Vagina (tissue), 2 donors: ENCODE measurements around the gene MICALL1.

ENCODE experiments used
- POLR2A ChIP-seq, 2 donors: fragments of 450-650 bp; IDR thresholded peaks; one replicate each; pipeline ENCODE4 v1.6.1; 2017; ENCODE audit warnings: antibody characterized with exemption in 2 of 2, mild to moderate bottlenecking in 2 of 2, moderate library complexity in 2 of 2
- TF ChIP-seq, protein P1 (sequence below), 3 experiments: fragments of 450-650 bp in 2 of 3; fragments of 200-600 bp in 1 of 3; sonication (generic) in 1 of 3; IDR thresholded peaks; one replicate each; pipeline ENCODE4 v1.5.1; 2017 to 2019; ENCODE audit warnings: antibody characterized with exemption in 3 of 3, mild to moderate bottlenecking in 2 of 3, moderate library complexity in 2 of 3

DNA sequence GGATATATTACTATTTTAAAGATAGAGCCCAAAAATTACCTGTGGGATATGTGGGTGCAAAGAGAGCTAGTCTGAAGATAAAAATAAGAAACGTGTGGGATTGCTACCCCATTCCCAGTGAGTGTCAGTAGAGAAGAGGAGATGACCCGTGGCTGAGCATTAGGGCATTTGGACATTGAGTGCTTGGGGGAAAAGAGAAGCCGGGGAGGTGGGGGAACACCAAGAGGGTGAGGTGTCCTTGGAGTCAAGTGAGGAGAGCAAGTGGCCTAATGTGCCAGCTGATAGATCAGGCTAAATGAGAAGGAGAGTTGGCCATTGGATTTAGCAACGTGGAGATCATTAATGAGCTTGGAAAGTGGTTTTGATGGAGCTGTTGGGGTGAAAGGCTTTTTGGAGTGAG, 48.6 kb downstream of the MICALL1 start:
- no peak for TF ChIP-seq POLR2A (IDR thresholded peaks at IDR 0.05)
- TF ChIP-seq, protein P1, sequence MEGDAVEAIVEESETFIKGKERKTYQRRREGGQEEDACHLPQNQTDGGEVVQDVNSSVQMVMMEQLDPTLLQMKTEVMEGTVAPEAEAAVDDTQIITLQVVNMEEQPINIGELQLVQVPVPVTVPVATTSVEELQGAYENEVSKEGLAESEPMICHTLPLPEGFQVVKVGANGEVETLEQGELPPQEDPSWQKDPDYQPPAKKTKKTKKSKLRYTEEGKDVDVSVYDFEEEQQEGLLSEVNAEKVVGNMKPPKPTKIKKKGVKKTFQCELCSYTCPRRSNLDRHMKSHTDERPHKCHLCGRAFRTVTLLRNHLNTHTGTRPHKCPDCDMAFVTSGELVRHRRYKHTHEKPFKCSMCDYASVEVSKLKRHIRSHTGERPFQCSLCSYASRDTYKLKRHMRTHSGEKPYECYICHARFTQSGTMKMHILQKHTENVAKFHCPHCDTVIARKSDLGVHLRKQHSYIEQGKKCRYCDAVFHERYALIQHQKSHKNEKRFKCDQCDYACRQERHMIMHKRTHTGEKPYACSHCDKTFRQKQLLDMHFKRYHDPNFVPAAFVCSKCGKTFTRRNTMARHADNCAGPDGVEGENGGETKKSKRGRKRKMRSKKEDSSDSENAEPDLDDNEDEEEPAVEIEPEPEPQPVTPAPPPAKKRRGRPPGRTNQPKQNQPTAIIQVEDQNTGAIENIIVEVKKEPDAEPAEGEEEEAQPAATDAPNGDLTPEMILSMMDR (IDR thresholded peaks at IDR 0.05), result no peak
